IPS-20b (cell line): Measurements from ENCODE around the gene SPPL2C.

ENCODE experiments used
- H3K27ac ChIP-seq: one replicate; pipeline ENCODE4 v1.5.1; 2013; ENCODE audit warnings: low read length
- H3K27me3 ChIP-seq: 2 replicates; pipeline ENCODE4 v1.6.1; 2013; ENCODE audit warnings: mild to moderate bottlenecking, low read length, inconsistent platforms; ENCODE audit not compliant: insufficient read depth
- H3K36me3 ChIP-seq: 2 replicates; pipeline ENCODE4 v1.6.1; 2013; ENCODE audit warnings: low read depth, mild to moderate bottlenecking, inconsistent platforms, low read length, moderate library complexity; ENCODE audit not compliant: insufficient read depth
- H3K4me1 ChIP-seq: 2 replicates; pipeline ENCODE4 v1.6.1; 2013; ENCODE audit warnings: mild to moderate bottlenecking, control low read depth, inconsistent platforms, low read length, moderate library complexity; ENCODE audit not compliant: insufficient read depth
- H3K4me3 ChIP-seq: 2 replicates; pipeline ENCODE4 v1.5.1; 2013; ENCODE audit warnings: mild to moderate bottlenecking, low read length, inconsistent platforms
- H3K9ac ChIP-seq: 2 replicates; pipeline ENCODE4 v1.6.1; 2013; ENCODE audit warnings: low read depth, mild to moderate bottlenecking, inconsistent platforms, low read length, moderate library complexity
- H3K9me3 ChIP-seq: 2 replicates; pipeline ENCODE4 v1.6.1; 2013; ENCODE audit warnings: mild to moderate bottlenecking, low read depth, low read length, inconsistent platforms; ENCODE audit not compliant: insufficient read depth

Gene SPPL2C

GRCh38 chr17:45818699-45819098 is 26.0 kb upstream of the SPPL2C start:
- H3K4me3 ChIP-seq, result no peak overlapping the region
- peaks cover 2% of the 10 kb centered on the region for H3K27me3 ChIP-seq
- no peak overlapping the region for H3K27ac ChIP-seq
- H3K9me3 ChIP-seq, result no peaks in the 10 kb centered on the region
- no peaks in the 10 kb centered on the region for H3K36me3 ChIP-seq
- H3K9ac ChIP-seq, result no peak overlapping the region
- no peaks in the 10 kb centered on the region for H3K4me1 ChIP-seq

- H3K4me3 ChIP-seq, result no peak overlapping the region
- H3K27ac ChIP-seq, result no peak overlapping the region
- no peaks in the 10 kb centered on the region for H3K36me3 ChIP-seq
- no peaks in the 10 kb centered on the region for H3K9me3 ChIP-seq
- no peaks in the 10 kb centered on the region for H3K4me1 ChIP-seq
- no peak overlapping the region for H3K9ac ChIP-seq
- H3K27me3 ChIP-seq, result no peaks in the 10 kb centered on the region
Observed at GRCh38 chr17:45819632-45820031, 25.0 kb upstream of the SPPL2C start.

- no peaks in the 10 kb centered on the region for H3K4me1 ChIP-seq
- H3K4me3 ChIP-seq, result no peak overlapping the region
- H3K9ac ChIP-seq, result no peak overlapping the region
- H3K36me3 ChIP-seq, result no peaks in the 10 kb centered on the region
- H3K27me3 ChIP-seq, result no peaks in the 10 kb centered on the region
- H3K27ac ChIP-seq, result no peak overlapping the region
- no peaks in the 10 kb centered on the region for H3K9me3 ChIP-seq
Observed at GRCh38 chr17:45820052-45820780, 24.5 kb upstream of the SPPL2C start.

- no peak overlapping the region for H3K9ac ChIP-seq
- H3K27ac ChIP-seq, result no peak overlapping the region
- no peaks in the 10 kb centered on the region for H3K36me3 ChIP-seq
- H3K9me3 ChIP-seq, result no peaks in the 10 kb centered on the region
- H3K4me3 ChIP-seq, result no peak overlapping the region
- H3K27me3 ChIP-seq, result no peaks in the 10 kb centered on the region
- H3K4me1 ChIP-seq, result no peaks in the 10 kb centered on the region
Observed at GRCh38 chr17:45821147-45821546, 23.5 kb upstream of the SPPL2C start.

DNA sequence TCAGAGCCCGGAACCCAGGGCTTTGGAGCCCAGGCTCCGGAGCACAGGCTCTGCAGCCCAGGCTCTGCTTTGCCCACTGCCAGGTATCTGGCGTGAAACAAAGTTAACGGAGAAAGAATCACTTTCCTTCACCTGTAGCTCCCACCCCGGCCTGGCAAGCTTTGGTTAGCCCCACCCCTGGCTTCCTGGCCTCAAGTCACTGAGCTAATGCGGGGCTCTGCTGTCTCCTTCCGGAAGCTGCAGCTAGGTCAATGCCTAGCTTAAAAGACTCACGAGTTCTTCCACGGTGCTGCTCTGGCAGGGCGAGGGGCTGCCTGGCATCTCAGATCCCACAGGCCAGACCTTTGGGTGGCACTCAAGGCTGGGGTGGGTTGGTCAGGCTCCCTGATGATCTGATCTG is 21.1 kb upstream of the SPPL2C start:
- Histone ChIP-seq H3K27me3 (no peaks in the 10 kb centered on the region), H3K27ac (no peak overlapping the region), H3K9me3 (no peaks in the 10 kb centered on the region), H3K36me3 (no peaks in the 10 kb centered on the region), H3K4me1 (no peaks in the 10 kb centered on the region), H3K9ac (no peak overlapping the region), H3K4me3 (no peak overlapping the region)

DNA sequence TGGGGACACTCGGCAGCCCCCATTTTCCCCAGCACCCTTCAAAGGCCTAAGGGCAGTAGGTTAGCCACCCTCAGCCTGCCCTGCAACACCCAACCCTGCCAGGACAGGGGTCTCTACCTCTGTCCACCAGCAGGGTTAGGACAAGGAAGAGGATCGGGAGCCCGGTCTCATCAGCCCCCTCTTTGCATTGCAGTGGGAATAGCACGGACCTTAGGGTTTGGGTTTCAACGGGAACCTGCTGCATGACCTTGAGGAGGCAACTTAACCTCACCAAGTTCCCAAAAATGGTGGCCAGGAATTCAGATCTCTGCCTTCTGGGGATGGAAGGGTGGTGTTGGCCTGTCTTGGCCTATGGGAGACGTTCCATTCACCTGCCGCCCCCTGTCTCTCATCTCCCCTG is 20.2 kb upstream of the SPPL2C start:
- Histone ChIP-seq H3K4me3 (no peak overlapping the region), H3K9ac (no peak overlapping the region), H3K4me1 (no peaks in the 10 kb centered on the region), H3K27ac (no peak overlapping the region), H3K9me3 (no peaks in the 10 kb centered on the region), H3K27me3 (no peaks in the 10 kb centered on the region), H3K36me3 (no peaks in the 10 kb centered on the region)

DNA sequence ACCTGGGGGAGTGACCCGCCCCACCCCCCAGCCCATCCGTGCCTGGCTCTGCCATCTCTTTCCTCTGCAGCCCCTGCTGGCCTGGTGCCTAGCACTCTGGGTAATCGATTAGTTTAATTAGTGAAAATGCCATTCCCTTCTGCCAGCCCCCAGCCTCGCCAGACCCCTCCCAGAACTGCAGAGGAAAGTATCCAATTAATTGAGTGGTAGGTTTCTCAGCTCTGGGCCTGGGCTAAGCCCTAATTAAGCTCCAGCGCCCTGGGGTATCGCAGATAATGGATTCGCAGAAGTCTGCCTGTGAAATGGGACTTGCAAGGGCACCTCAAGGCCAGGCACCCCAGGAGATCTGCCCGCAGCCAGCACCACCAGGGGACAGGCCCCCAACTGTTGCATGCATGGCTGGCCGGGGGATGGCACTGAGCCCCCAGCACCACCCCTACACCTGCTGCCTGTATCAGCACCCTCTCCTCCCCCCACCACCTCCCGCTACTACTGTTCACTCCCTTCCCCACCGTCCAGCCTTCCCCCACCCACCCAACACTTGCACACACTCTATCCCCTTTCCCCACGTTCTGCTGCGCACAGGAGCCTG is 19.7 kb upstream of the SPPL2C start:
- no peaks in the 10 kb centered on the region for H3K36me3 ChIP-seq
- no peaks in the 10 kb centered on the region for H3K4me1 ChIP-seq
- no peak overlapping the region for H3K4me3 ChIP-seq
- H3K27ac ChIP-seq, result no peak overlapping the region
- H3K9me3 ChIP-seq, result no peaks in the 10 kb centered on the region
- no peak overlapping the region for H3K9ac ChIP-seq
- no peaks in the 10 kb centered on the region for H3K27me3 ChIP-seq

GRCh38 chr17:45825792-45826191 is 18.9 kb upstream of the SPPL2C start:
- no peak overlapping the region for H3K9ac ChIP-seq
- no peaks in the 10 kb centered on the region for H3K9me3 ChIP-seq
- no peak overlapping the region for H3K27ac ChIP-seq
- H3K4me1 ChIP-seq, result no peaks in the 10 kb centered on the region
- no peak overlapping the region for H3K4me3 ChIP-seq
- no peaks in the 10 kb centered on the region for H3K27me3 ChIP-seq
- H3K36me3 ChIP-seq, result no peaks in the 10 kb centered on the region

- Histone ChIP-seq H3K9ac (no peak overlapping the region), H3K9me3 (no peaks in the 10 kb centered on the region), H3K27me3 (no peaks in the 10 kb centered on the region), H3K36me3 (no peaks in the 10 kb centered on the region), H3K4me3 (no peak overlapping the region), H3K27ac (no peak overlapping the region), H3K4me1 (no peaks in the 10 kb centered on the region)
Observed at GRCh38 chr17:45826919-45827588, 17.6 kb upstream of the SPPL2C start.

GRCh38 chr17:45828171-45828570 is 16.5 kb upstream of the SPPL2C start:
- H3K9me3 ChIP-seq, result no peaks in the 10 kb centered on the region
- no peaks in the 10 kb centered on the region for H3K27me3 ChIP-seq

DNA sequence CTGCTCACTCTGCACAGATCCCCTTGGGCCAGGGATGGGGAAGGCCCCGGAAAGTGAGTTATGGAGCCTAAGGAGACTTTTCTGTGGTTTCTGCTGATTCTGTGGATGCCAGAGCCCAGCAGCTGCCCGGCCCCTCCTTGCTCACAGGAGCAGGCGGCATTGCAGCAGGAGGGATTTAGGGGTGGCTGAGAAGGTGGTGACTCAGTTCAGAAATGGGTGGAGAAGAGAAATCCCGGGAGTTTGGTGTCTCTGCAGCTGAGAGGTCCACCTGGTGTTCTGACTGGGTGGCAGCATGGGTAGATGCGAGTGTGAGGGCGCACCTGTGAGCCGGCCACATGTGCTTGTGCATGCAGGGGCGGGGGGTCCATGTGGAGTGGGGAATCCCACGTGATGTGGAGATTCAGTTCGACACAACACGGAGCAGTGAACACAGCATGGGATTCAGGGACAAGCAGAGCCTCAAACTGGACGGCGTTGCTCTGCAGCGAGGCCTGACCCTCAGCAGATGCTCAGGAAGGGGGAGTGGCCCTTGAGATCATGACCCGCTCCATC is 16.0 kb upstream of the SPPL2C start:
- no peak overlapping the region for H3K27ac ChIP-seq
- H3K9ac ChIP-seq, result no peak overlapping the region
- no peaks in the 10 kb centered on the region for H3K27me3 ChIP-seq
- no peak overlapping the region for H3K4me3 ChIP-seq
- H3K4me1 ChIP-seq, result no peaks in the 10 kb centered on the region
- no peaks in the 10 kb centered on the region for H3K36me3 ChIP-seq
- no peaks in the 10 kb centered on the region for H3K9me3 ChIP-seq

More at GRCh38 chr17:45828171-45828570, 16.5 kb upstream of the SPPL2C start:
- H3K36me3 ChIP-seq, result no peaks in the 10 kb centered on the region
- no peak overlapping the region for H3K27ac ChIP-seq
- no peak overlapping the region for H3K4me3 ChIP-seq
- no peak overlapping the region for H3K9ac ChIP-seq
- H3K4me1 ChIP-seq, result no peaks in the 10 kb centered on the region

GRCh38 chr17:45833920-45834319 is 10.8 kb upstream of the SPPL2C start:
- Histone ChIP-seq H3K27me3 (no peaks in the 10 kb centered on the region), H3K9ac (no peak overlapping the region), H3K36me3 (no peaks in the 10 kb centered on the region), H3K9me3 (no peaks in the 10 kb centered on the region), H3K4me1 (no peaks in the 10 kb centered on the region), H3K27ac (no peak overlapping the region), H3K4me3 (no peak overlapping the region)
